ENCODE data around the gene KSR1.

Gene KSR1

GRCh38 chr17:27555339-27555738 lies 99.1 kb downstream of the KSR1 start:
- Histone ChIP-seq H3K9ac (no peak overlapping the region), H3K4me3 (IDR thresholded peaks at IDR 0.05; ENCODE audit: insufficient read depth, low read depth, low read length) (no peak overlapping the region), H3K4me2 (no peak overlapping the region), H3K36me3 (ENCODE audit: insufficient read depth) (no peaks in the 10 kb centered on the region), H4K20me1 (ENCODE audit: insufficient read depth) (no peaks in the 10 kb centered on the region), H3K4me1 (ENCODE audit: low read depth, poor library complexity, severe bottlenecking) (no peaks in the 10 kb centered on the region), H3K27ac (no peak overlapping the region), H3K79me2 (ENCODE audit: insufficient read depth, low read depth) (no peaks in the 10 kb centered on the region), H3K27me3 (ENCODE audit: insufficient read depth, low read depth) (no peaks in the 10 kb centered on the region; the same call in 1 of the 2 replicates), H2AFZ (ENCODE audit: low read depth) (no peak overlapping the region)
- no peak for TF ChIP-seq CTCF (conservative IDR thresholded peaks at IDR 0.05; ENCODE audit: low read depth, low read length)

GRCh38 chr17:27558341-27558740 lies 102.1 kb downstream of the KSR1 start:
- Histone ChIP-seq H3K4me1 (ENCODE audit: low read depth, poor library complexity, severe bottlenecking) (no peaks in the 10 kb centered on the region), H3K4me2 (no peak overlapping the region), H4K20me1 (ENCODE audit: insufficient read depth) (no peaks in the 10 kb centered on the region), H3K4me3 (IDR thresholded peaks at IDR 0.05; ENCODE audit: insufficient read depth, low read depth, low read length) (no peak overlapping the region), H3K27me3 (ENCODE audit: insufficient read depth, low read depth) (no peaks in the 10 kb centered on the region; the same call in 1 of the 2 replicates), H3K36me3 (ENCODE audit: insufficient read depth) (no peaks in the 10 kb centered on the region), H3K9ac (no peak overlapping the region), H3K27ac (no peak overlapping the region), H3K79me2 (ENCODE audit: insufficient read depth, low read depth) (no peaks in the 10 kb centered on the region), H2AFZ (ENCODE audit: low read depth) (no peak overlapping the region)
- no peak for TF ChIP-seq CTCF (conservative IDR thresholded peaks at IDR 0.05; ENCODE audit: low read depth, low read length)

GRCh38 chr17:27558842-27559505 lies 102.7 kb downstream of the KSR1 start:
- Histone ChIP-seq H3K36me3 (ENCODE audit: insufficient read depth) (no peaks in the 10 kb centered on the region), H3K79me2 (ENCODE audit: insufficient read depth, low read depth) (no peaks in the 10 kb centered on the region), H3K27me3 (ENCODE audit: insufficient read depth, low read depth) (no peaks in the 10 kb centered on the region), H3K4me2 (no peak overlapping the region), H3K4me3 (IDR thresholded peaks at IDR 0.05; ENCODE audit: insufficient read depth, low read depth, low read length) (no peak overlapping the region), H4K20me1 (ENCODE audit: insufficient read depth) (no peaks in the 10 kb centered on the region), H3K4me1 (ENCODE audit: low read depth, poor library complexity, severe bottlenecking) (no peaks in the 10 kb centered on the region), H3K9ac (no peak overlapping the region), H3K27ac (no peak overlapping the region), H2AFZ (ENCODE audit: low read depth) (no peak overlapping the region)
- no peak for TF ChIP-seq CTCF (conservative IDR thresholded peaks at IDR 0.05; ENCODE audit: low read depth, low read length)

GRCh38 chr17:27559506-27560481 lies 103.5 kb downstream of the KSR1 start:
- Histone ChIP-seq H3K4me1 (ENCODE audit: low read depth, poor library complexity, severe bottlenecking) (no peaks in the 10 kb centered on the region), H3K9ac (no peak overlapping the region), H3K27me3 (ENCODE audit: insufficient read depth, low read depth) (no peaks in the 10 kb centered on the region), H3K79me2 (ENCODE audit: insufficient read depth, low read depth) (no peaks in the 10 kb centered on the region), H3K4me3 (IDR thresholded peaks at IDR 0.05; ENCODE audit: insufficient read depth, low read depth, low read length) (no peak overlapping the region), H3K4me2 (no peak overlapping the region), H3K27ac (no peak overlapping the region), H4K20me1 (ENCODE audit: insufficient read depth) (no peaks in the 10 kb centered on the region), H3K36me3 (ENCODE audit: insufficient read depth) (no peaks in the 10 kb centered on the region), H2AFZ (ENCODE audit: low read depth) (no peak overlapping the region)
- no peak for TF ChIP-seq CTCF (conservative IDR thresholded peaks at IDR 0.05; ENCODE audit: low read depth, low read length)
